ENCODE results near the gene RXFP2. TPM values are rescaled to one million over a fixed set of nuclear protein-coding genes. Genes with fewer than 3 reads are reported as not detected.

The RXFP2 gene
- total RNA-seq, 1 experiment from 2014 or later = not detected

DNA sequence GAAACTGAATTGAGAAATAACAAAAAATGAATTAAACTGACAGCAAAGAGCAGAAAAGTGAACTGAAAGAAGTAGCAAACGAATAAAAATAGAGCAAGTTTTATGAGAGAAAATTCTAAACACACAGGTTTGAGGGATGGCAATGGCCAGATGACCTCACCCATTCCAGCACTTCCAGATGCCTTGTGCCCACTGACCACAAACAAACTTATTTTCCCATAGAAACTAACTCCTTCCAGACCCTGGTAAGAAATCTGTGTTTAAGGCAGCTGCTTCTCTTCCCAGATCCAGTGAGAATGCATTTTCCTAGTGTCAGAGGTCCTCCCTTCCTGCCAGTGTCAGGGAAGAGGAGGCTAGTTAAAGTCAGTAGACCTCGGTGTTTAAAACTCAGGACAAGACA lies 51.7 kb downstream of the RXFP2 start:
- Histone ChIP-seq H3K27ac (ENCODE audit: low read depth, low read length, poor library complexity, severe bottlenecking) (no peak overlapping the region), H3K36me3 (ENCODE audit: insufficient read depth, low read length, poor library complexity, severe bottlenecking) (no peaks in the 10 kb centered on the region), H3K4me1 (ENCODE audit: insufficient read depth, low read length, poor library complexity, severe bottlenecking) (no peaks in the 10 kb centered on the region), H3K4me3 (ENCODE audit: low read depth, low read length, poor library complexity, severe bottlenecking) (no peak overlapping the region), H3K27me3 (replicated peaks; ENCODE audit: insufficient read depth, low read depth, low read length, poor library complexity) (no peaks in the 10 kb centered on the region), H3K9me3 (ENCODE audit: low read depth, low read length, poor library complexity, severe bottlenecking) (no peaks in the 10 kb centered on the region)
- no TSS peak for BruUV-seq (replicated peaks)
- CTCF ChIA-PET = no interaction called here
- TF ChIP-seq EZH2 (IDR thresholded peaks at IDR 0.05; ENCODE audit: borderline replicate concordance, low read depth, low read length, poor library complexity, severe bottlenecking) = no peak
- TF ChIP-seq, protein P1, sequence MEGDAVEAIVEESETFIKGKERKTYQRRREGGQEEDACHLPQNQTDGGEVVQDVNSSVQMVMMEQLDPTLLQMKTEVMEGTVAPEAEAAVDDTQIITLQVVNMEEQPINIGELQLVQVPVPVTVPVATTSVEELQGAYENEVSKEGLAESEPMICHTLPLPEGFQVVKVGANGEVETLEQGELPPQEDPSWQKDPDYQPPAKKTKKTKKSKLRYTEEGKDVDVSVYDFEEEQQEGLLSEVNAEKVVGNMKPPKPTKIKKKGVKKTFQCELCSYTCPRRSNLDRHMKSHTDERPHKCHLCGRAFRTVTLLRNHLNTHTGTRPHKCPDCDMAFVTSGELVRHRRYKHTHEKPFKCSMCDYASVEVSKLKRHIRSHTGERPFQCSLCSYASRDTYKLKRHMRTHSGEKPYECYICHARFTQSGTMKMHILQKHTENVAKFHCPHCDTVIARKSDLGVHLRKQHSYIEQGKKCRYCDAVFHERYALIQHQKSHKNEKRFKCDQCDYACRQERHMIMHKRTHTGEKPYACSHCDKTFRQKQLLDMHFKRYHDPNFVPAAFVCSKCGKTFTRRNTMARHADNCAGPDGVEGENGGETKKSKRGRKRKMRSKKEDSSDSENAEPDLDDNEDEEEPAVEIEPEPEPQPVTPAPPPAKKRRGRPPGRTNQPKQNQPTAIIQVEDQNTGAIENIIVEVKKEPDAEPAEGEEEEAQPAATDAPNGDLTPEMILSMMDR (conservative IDR thresholded peaks at IDR 0.05; ENCODE audit: low read depth, low read length) = no peak
- DNase-seq (ENCODE audit: low spot score) = no peak
- POLR2A ChIA-PET (ENCODE audit: low non-redundant PET) = no interaction called here
- intact Hi-C loops (cut with micrococcal nuclease; ENCODE audit: unreplicated experiment) = no loop called here

DNA sequence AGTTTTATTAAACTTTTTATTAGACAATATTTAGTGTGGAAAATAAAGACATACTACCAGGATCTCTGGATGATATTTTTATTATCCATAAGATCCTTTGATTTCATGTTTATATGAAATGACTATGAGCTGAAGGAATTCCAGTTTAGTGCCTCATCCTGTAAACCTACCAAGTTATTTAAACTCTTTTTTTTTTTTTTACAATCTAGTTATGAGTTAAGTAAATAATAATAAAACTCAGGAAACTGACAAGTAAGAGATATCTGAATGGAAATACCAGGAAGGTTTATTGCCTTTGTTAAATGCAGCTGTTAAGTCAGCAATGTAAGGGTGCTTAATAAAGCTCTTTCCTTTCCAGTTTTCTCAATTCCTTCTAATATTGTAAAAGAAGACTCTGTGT lies 53.9 kb downstream of the RXFP2 start:
- DNase-seq (ENCODE audit: low spot score) = no peak
- H3K36me3 ChIP-seq (ENCODE audit: insufficient read depth, low read length, poor library complexity, severe bottlenecking) = no peaks in the 10 kb centered on the region
- no peaks in the 10 kb centered on the region for H3K27me3 ChIP-seq (replicated peaks; ENCODE audit: insufficient read depth, low read depth, low read length, poor library complexity)
- no peaks in the 10 kb centered on the region for H3K9me3 ChIP-seq (ENCODE audit: low read depth, low read length, poor library complexity, severe bottlenecking)
- CTCF ChIA-PET = no interaction called here
- POLR2A ChIA-PET (ENCODE audit: low non-redundant PET) = no interaction called here
- TF ChIP-seq, protein P1 (conservative IDR thresholded peaks at IDR 0.05; ENCODE audit: low read depth, low read length) = no peak
- no peak for TF ChIP-seq EZH2 (IDR thresholded peaks at IDR 0.05; ENCODE audit: borderline replicate concordance, low read depth, low read length, poor library complexity, severe bottlenecking)
- H3K4me1 ChIP-seq (ENCODE audit: insufficient read depth, low read length, poor library complexity, severe bottlenecking) = no peaks in the 10 kb centered on the region
- no TSS peak for BruUV-seq (replicated peaks)
- intact Hi-C loops (cut with micrococcal nuclease; ENCODE audit: unreplicated experiment) = no loop called here
- no peak overlapping the region for H3K27ac ChIP-seq (ENCODE audit: low read depth, low read length, poor library complexity, severe bottlenecking)
- no peak overlapping the region for H3K4me3 ChIP-seq (ENCODE audit: low read depth, low read length, poor library complexity, severe bottlenecking)

DNA sequence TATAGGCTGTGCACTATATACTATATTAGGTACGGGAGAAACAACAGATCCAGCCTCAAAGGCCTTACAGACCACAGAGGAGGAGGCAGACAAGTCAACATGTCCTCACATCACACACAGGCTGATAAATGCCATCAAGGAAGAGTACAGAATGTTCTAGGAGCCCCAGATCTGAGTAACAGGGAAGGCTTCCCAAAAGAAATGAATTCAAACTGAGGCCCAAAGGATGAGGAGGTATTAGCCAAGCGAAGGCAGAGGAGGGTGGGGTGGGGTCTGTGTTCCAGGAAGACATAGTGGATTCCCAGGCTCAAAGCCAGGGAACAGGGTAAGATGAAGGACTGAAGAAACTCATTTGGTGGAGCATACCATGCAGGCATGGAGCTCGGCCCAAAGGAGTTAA lies 55.1 kb downstream of the RXFP2 start:
- TF ChIP-seq, protein P1 (conservative IDR thresholded peaks at IDR 0.05; ENCODE audit: low read depth, low read length) = no peak
- no peak for TF ChIP-seq EZH2 (IDR thresholded peaks at IDR 0.05; ENCODE audit: borderline replicate concordance, low read depth, low read length, poor library complexity, severe bottlenecking)
- no peaks in the 10 kb centered on the region for H3K27me3 ChIP-seq (replicated peaks; ENCODE audit: insufficient read depth, low read depth, low read length, poor library complexity)
- ChIA-PET POLR2A (ENCODE audit: low non-redundant PET) (no interaction called here), CTCF (no interaction called here)
- H3K4me3 ChIP-seq (ENCODE audit: low read depth, low read length, poor library complexity, severe bottlenecking) = no peak overlapping the region
- H3K27ac ChIP-seq (ENCODE audit: low read depth, low read length, poor library complexity, severe bottlenecking) = no peak overlapping the region
- H3K9me3 ChIP-seq (ENCODE audit: low read depth, low read length, poor library complexity, severe bottlenecking) = no peaks in the 10 kb centered on the region
- BruUV-seq (replicated peaks) = no TSS peak
- H3K4me1 ChIP-seq (ENCODE audit: insufficient read depth, low read length, poor library complexity, severe bottlenecking) = no peaks in the 10 kb centered on the region
- no peak for DNase-seq (ENCODE audit: low spot score)
- intact Hi-C loops (cut with micrococcal nuclease; ENCODE audit: unreplicated experiment) = no loop called here
- H3K36me3 ChIP-seq (ENCODE audit: insufficient read depth, low read length, poor library complexity, severe bottlenecking) = no peaks in the 10 kb centered on the region
